Urinary bladder (tissue), 4 donors: ENCODE measurements around the gene TMEM94. TPM values are rescaled to one million over a fixed set of nuclear protein-coding genes. Genes with fewer than 3 reads are reported as not detected.
"Not testable (repeated sequence)": the region's sequence is repeated elsewhere in the genome, so short reads cannot be mapped to it uniquely, and the experiment has no call there.

ENCODE experiments used
- DNase-seq: peaks from one replicate; pipeline ENCODE4 v3.0.0-alpha.2; 2015; ENCODE audit errors: extremely low spot score
- H3K27ac ChIP-seq: one replicate; pipeline ENCODE4 v1.5.1; 2013; ENCODE audit warnings: low read depth, mild to moderate bottlenecking, moderate library complexity
- H3K36me3 ChIP-seq: one replicate; pipeline ENCODE4 v1.6.1; 2013; ENCODE audit warnings: mild to moderate bottlenecking, moderate library complexity; ENCODE audit not compliant: insufficient read depth
- H3K4me1 ChIP-seq: one replicate; pipeline ENCODE4 v1.6.1; 2013; ENCODE audit warnings: mild to moderate bottlenecking, moderate library complexity; ENCODE audit not compliant: insufficient read depth
- H3K4me3 ChIP-seq: one replicate; pipeline ENCODE4 v1.5.1; 2013; ENCODE audit warnings: low read depth, low read length
- WGBS: extraction: QIAGEN DNeasy Blood & Tissue Kit; methylation state at CpG from one replicate; pipeline ENCODE4 v1.1.7; 2013; 5-methylcytosine and 5-hydroxymethylcytosine counted together
- polyA plus RNA-seq: library from polyadenylated mRNA; stranded (reverse); fragments of 200-250 nt; gene quantifications from one replicate; pipeline ENCODE4 v1.2.3, GENCODE V29; 2013
- total RNA-seq: library from RNA; depleted of rRNA; stranded (reverse); fragments of >200 nt; gene quantifications from one replicate; pipeline ENCODE4 v1.2.3, GENCODE V29; 2014
- donor health status: healthy with polysubstance abuse.
- donor health status: healthy.

TMEM94 gene
- total and polyA plus RNA-seq, 2 donors = 24.9 to 45.8 TPM

DNA sequence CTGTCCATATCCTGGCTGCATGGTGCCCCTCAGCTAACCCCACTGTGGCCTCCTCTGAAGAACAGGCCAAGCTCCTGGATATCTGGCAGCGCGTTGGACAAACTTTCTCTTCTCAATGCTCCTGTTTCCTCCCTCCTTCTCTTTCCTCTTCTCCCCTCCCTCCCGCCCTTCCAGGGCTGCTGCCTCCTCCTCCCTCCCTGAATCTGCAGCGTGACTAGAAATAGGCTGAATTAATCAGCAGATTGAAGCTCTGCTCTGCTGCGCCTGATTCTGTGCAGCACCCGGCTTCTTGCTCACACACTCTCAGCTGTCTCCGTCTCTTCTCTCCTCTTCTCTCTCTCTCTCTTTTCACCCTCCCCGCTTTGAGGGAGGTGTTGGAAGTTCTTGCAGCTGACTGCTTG is 19.8 kb downstream of the TMEM94 start:
- Histone ChIP-seq H3K4me3 (no peak overlapping the region), H3K27ac (no peak overlapping the region), H3K4me1 (no peaks in the 10 kb centered on the region), H3K36me3 (no peaks in the 10 kb centered on the region)
- WGBS = 18% methylated on average over 8 of the region's 8 CpGs
- DNase-seq = no peak

DNA sequence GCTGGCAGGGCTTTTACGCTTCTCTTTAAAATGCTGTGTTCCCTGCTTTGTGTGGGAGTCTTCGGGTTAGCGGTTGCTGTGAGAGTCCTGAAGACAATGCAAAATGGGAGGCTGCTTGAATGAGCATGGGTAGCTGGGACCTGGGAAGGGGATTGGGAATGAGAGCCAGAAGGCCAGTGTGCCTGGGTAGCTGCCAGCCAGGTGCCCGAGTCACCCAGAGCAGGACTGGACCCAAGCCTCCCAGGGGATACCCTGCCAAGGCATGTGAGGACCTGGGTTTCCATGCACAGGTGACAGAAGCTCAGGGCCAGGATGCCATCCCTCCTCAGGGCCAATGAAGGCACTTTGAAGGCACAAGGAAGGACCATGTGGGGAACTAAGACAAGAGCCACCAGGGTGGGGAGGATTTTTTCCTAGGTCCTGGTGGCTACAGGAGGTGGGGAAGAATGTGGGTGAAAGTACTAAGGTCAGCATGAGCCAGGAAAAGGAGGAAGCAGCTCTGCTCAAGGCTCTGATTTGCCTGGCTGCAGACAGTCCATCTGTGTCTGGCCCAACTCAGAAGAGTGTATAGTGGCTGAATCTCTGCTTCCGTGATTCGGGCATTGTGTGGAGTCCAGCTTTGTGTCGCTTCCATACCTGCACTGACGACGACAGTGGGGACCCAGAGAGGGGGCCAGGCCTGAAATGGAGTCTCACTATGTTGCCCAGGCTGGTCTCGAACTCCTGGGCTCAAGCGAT is 20.5 kb downstream of the TMEM94 start:
- Histone ChIP-seq H3K4me1 (no peaks in the 10 kb centered on the region), H3K4me3 (no peak overlapping the region), H3K27ac (no peak overlapping the region), H3K36me3 (no peaks in the 10 kb centered on the region)
- WGBS = 60% methylated on average over 11 of the region's 11 CpGs
- no peak for DNase-seq

GRCh38 chr17:75477490-75477862 is 21.0 kb downstream of the TMEM94 start:
- not testable (repeated sequence) for H3K4me3 ChIP-seq, H3K4me1 ChIP-seq, H3K36me3 ChIP-seq, H3K27ac ChIP-seq, DNase-seq
- WGBS = 91% methylated on average over 11 of the region's 11 CpGs

DNA sequence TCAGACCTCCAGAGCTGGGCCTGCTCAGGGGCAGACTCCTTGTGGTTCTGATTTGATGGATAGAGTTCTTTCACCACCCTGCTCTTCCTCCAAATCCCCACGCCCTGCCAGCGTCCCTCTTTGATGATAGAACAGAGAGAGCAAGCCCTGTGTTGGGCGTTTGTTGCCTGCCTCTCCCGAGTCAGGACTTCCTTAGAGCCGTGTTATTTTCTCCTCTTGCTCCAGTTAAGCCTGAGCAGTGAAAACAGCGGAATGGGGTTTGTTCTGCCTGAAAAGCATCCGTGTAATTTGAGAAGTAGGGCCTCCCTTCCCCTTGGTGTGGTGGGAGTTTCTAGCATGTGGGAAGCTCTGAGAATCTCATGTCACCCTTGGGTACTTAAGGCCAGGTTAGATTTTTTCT is 22.1 kb downstream of the TMEM94 start:
- H3K27ac ChIP-seq = no peak overlapping the region
- no peaks in the 10 kb centered on the region for H3K4me1 ChIP-seq
- 66% methylated on average over 7 of the region's 7 CpGs for WGBS
- no peak for DNase-seq
- no peaks in the 10 kb centered on the region for H3K36me3 ChIP-seq
- no peak overlapping the region for H3K4me3 ChIP-seq

- H3K27ac ChIP-seq = no peak overlapping the region
- H3K4me1 ChIP-seq = no peaks in the 10 kb centered on the region
- no peaks in the 10 kb centered on the region for H3K36me3 ChIP-seq
- H3K4me3 ChIP-seq = no peak overlapping the region
- WGBS = 95% methylated on average over 6 of the region's 6 CpGs
- DNase-seq = no peak
Observed at GRCh38 chr17:75480281-75480680, 23.8 kb downstream of the TMEM94 start.

- WGBS = 54% methylated on average over 13 of the region's 13 CpGs
- H3K27ac ChIP-seq = no peak overlapping the region
- no peak overlapping the region for H3K4me3 ChIP-seq
- no peaks in the 10 kb centered on the region for H3K36me3 ChIP-seq
- no peak for DNase-seq
- no peaks in the 10 kb centered on the region for H3K4me1 ChIP-seq
Observed at GRCh38 chr17:75481194-75482068, 25.0 kb downstream of the TMEM94 start.

DNA sequence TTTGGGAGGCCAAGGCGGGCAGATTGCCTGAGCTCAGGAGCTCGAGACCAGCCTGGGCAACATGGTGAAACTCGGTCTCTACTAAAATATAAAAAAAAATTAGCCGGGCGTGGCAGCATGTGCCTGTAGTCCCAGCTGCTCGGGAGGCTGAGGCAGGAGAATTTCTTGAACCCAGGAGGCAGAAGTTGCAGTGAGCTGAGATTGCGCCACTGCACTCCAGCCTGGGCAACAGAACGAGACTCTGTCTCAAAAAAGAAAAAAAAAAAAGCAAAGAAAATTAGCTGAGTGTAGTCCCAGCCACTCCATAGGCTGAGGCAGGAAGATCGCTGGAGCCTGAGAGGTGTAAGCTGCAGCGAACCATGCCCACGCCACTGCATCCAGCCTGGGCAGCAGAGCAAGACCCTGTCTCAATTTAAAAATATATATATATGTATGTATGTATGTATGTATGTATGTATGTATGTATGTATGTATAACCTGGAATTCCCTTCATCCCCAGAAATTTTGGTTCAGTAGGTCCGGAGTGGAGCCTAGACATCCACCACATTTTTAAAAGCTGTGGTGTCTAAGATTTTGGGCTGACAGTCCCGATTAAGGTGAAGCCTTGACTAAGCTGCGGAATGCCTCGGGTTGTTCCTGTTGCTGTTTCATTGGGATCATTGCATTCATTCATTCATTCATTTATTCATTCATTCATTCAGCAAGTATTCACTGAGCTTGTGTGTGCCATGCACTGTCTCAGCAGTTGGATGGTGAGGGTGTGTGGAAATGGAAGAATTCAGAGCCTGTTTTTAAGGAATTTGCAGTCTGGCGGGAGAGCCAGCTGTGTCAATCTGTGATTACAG is 25.9 kb downstream of the TMEM94 start:
- Histone ChIP-seq H3K4me3 (no peak overlapping the region), H3K27ac (no peak overlapping the region), H3K4me1 (no peaks in the 10 kb centered on the region), H3K36me3 (no peaks in the 10 kb centered on the region)
- DNase-seq = no peak
- 91% methylated on average over 16 of the region's 16 CpGs for WGBS

DNA sequence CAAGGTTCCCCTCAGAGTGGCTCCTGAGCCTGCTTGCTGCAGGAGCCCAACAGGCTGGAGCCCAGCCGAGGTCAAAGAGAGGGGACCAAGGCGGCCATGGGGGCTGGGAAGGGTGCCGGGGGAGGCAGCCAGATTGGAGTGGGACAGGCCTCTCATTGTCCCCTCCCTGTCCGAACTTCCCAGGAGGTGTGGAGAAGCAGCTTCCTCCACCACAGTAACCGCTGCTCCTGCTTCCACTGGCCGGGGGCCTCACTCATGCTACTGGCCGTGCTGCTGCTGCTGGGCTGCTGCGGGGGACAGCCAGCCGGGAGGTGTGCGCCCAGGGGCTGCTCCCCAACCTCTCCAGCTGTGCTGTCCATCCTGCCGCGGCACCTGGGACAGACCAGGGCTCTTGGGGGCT is 29.3 kb downstream of the TMEM94 start:
- 91% methylated on average over 12 of the region's 12 CpGs for WGBS
- no peaks in the 10 kb centered on the region for H3K36me3 ChIP-seq
- DNase-seq = no peak
- H3K4me1 ChIP-seq = no peaks in the 10 kb centered on the region
- no peak overlapping the region for H3K4me3 ChIP-seq
- H3K27ac ChIP-seq = no peak overlapping the region

- H3K4me1 ChIP-seq = no peaks in the 10 kb centered on the region
- no peak overlapping the region for H3K4me3 ChIP-seq
- no peaks in the 10 kb centered on the region for H3K36me3 ChIP-seq
- DNase-seq = no peak
- no peak overlapping the region for H3K27ac ChIP-seq
- 92% methylated on average over 14 of the region's 14 CpGs for WGBS
Observed at GRCh38 chr17:75486151-75486550, 29.7 kb downstream of the TMEM94 start.

GRCh38 chr17:75486951-75487350 is 30.5 kb downstream of the TMEM94 start:
- Histone ChIP-seq H3K36me3 (no peaks in the 10 kb centered on the region), H3K27ac (no peak overlapping the region), H3K4me1 (no peaks in the 10 kb centered on the region), H3K4me3 (no peak overlapping the region)
- 86% methylated on average over 5 of the region's 5 CpGs for WGBS
- DNase-seq = no peak

DNA sequence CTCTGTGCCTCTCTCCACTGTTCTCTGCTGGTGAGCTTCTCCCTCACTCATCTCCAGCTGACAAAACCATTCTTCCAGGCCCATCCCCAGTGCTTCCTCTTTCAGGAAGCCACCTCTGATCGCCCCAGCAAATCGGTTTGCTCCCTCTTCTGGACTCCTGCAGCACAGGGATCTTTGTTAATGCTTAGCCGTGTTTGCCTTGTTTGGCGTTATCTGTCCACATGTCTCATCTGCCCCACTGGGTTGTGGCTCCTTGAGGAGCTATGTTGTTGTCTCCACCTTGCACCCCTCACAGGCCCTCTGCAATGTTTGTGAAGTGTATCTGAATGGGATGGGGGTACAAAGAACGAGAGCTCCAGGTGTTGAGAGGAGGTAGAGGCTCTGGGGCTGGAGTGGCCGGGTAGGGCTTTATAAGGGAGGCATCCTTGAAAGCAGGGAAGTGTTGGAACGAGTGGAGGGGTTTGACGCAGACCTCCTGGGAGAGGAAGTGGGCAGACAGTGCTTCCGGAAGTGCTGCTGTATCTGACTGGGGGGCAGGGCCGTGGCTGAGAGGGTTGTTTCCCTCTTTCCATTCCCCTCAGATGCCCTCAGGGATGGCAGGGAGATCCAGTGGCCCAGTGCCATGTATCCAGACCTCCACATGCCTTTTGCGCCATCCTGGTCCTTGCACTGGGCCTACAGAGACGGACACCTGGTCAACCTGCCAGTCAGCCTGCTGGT is 31.1 kb downstream of the TMEM94 start:
- no peak for DNase-seq
- WGBS = 68% methylated on average over 12 of the region's 12 CpGs
- Histone ChIP-seq H3K36me3 (no peaks in the 10 kb centered on the region), H3K4me1 (no peaks in the 10 kb centered on the region), H3K4me3 (no peak overlapping the region), H3K27ac (no peak overlapping the region)

DNA sequence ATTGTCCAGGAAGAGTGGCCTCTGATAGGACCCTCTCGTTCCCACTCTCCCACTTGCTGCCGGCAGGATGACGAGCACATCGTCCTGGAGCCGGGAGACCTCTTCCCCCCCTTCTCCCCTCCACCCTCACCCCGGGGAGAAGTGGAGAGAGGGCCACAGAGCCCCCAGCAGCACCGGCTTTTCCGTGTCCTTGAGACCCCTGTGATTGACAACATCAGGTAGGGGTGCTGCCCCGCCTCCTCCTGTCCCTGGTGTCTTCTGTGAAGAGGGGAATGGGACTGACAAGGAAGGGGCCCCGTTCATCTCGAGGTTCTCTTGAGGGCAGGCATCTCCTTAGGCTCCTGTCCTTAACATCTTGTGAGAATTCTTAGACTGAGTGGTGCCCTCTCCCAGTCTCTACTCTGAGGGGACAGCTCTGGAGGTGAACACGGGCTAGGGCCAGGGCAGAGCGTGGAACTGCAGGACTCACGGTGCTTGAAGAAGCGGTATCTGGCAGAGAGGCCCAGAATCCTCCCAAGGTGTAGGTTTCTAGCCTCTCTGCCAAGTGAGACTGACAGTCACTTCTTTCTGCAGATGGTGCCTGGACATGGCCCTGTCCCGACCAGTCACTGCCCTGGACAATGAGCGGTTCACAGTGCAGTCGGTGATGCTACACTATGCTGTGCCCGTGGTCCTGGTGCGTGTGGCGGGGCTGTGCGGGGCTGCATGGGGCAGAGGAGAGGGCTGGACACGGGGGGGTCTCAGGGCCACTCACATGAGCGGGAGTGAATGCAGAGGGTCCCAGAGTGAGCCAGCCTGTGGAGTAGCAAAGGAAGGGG is 32.5 kb downstream of the TMEM94 start:
- H3K4me3 ChIP-seq = no peak overlapping the region
- 92% methylated on average over 24 of the region's 24 CpGs for WGBS
- peaks cover 2% of the 10 kb centered on the region for H3K36me3 ChIP-seq
- DNase-seq = no peak
- no peak overlapping the region for H3K27ac ChIP-seq
- no peaks in the 10 kb centered on the region for H3K4me1 ChIP-seq
